Esophagus (tissue), 2 donors: ENCODE measurements around the gene MYO16. TPM values are rescaled to one million over a fixed set of nuclear protein-coding genes. Genes with fewer than 3 reads are reported as not detected.

ENCODE experiments used
- H3K27ac ChIP-seq, 2 donors: one replicate each; pipeline ENCODE4 v1.5.1; 2013; ENCODE audit warnings: low read depth in 2 of 2, mild to moderate bottlenecking in 2 of 2, inconsistent platforms in 1 of 2, low read length in 1 of 2, moderate library complexity in 1 of 2
- H3K27me3 ChIP-seq, 2 donors: one replicate each; pipeline ENCODE4 v1.6.1; 2013; ENCODE audit warnings: low read length in 2 of 2, control low read depth in 1 of 2, mild to moderate bottlenecking in 1 of 2; ENCODE audit not compliant: insufficient read depth in 2 of 2, control insufficient read depth in 1 of 2
- H3K36me3 ChIP-seq, 2 donors: one replicate each; pipeline ENCODE4 v1.6.1; 2013; ENCODE audit warnings: low read length in 1 of 2; ENCODE audit not compliant: control insufficient read depth in 2 of 2, insufficient read depth in 2 of 2
- H3K4me1 ChIP-seq, 2 donors: one replicate each; pipeline ENCODE4 v1.6.1; 2013; ENCODE audit warnings: low read length in 1 of 2; ENCODE audit not compliant: control insufficient read depth in 2 of 2, insufficient read depth in 2 of 2
- H3K4me3 ChIP-seq, 2 donors: one replicate each; pipeline ENCODE4 v1.5.1; 2013; ENCODE audit warnings: low read length in 2 of 2, mild to moderate bottlenecking in 2 of 2, low read depth in 1 of 2, moderate library complexity in 1 of 2
- H3K9me3 ChIP-seq, 2 donors: one replicate each; pipeline ENCODE4 v1.6.1; 2013; ENCODE audit warnings: mild to moderate bottlenecking in 2 of 2, low read depth in 1 of 2, low read length in 1 of 2, moderate library complexity in 1 of 2; ENCODE audit not compliant: control insufficient read depth in 2 of 2, insufficient read depth in 1 of 2
- WGBS, 2 donors: extraction: QIAGEN DNeasy Blood & Tissue Kit; methylation state at CpG; one replicate each; pipeline ENCODE4 v1.1.7; 2013; 5-methylcytosine and 5-hydroxymethylcytosine counted together
- polyA plus RNA-seq, 2 donors: library from polyadenylated mRNA; stranded (reverse); fragments of 200-250 nt; gene quantifications; one replicate each; pipeline ENCODE4 v1.2.3, GENCODE V29; 2013
- donor health status: healthy with polysubstance abuse.
- donor health status: Bipolar disorder and iron deficiency.

Gene MYO16
- polyA plus RNA-seq, 2 donors: 0.06 to 0.18 TPM

DNA sequence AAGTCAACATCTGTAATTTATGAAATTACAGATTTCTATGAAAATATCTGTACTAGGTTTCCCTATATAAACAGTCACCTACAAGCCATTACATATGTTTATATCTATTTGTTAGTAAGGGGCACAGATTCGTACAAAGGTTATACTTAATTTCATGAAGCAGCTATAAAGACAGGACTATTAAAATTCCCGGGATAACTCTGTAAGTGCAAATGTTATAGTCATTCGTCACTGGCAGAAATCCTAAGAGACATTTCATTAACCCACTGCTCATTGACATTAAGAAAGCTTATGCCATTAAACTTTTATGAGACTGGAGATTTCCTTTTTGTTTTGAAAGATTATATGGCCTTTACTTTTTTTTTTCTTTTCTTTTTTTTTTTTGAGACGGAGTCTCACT is 122.9 kb downstream of the MYO16 start:
- Histone ChIP-seq H3K4me3 (no peak overlapping the region), H3K27ac (no peak overlapping the region), H3K36me3 (no peaks in the 10 kb centered on the region), H3K27me3 (no peaks in the 10 kb centered on the region), H3K9me3 (peaks cover 2 to 3% of the 10 kb centered on the region in 2 donors), H3K4me1 (no peaks in the 10 kb centered on the region)
- WGBS, 2 donors: 63 to 72% methylated on average over 4 of the region's 4 CpGs

GRCh38 chr13:108755083-108755482 is 125.7 kb downstream of the MYO16 start:
- Histone ChIP-seq H3K27ac (no peak overlapping the region), H3K4me1 (no peaks in the 10 kb centered on the region), H3K9me3 (peaks cover 2 to 3% of the 10 kb centered on the region in 2 donors), H3K36me3 (no peaks in the 10 kb centered on the region), H3K4me3 (no peak overlapping the region), H3K27me3 (no peaks in the 10 kb centered on the region)

- Histone ChIP-seq H3K27me3 (no peaks in the 10 kb centered on the region), H3K9me3 (no peaks in the 10 kb centered on the region), H3K36me3 (no peaks in the 10 kb centered on the region), H3K4me3 (no peak overlapping the region), H3K27ac (no peak overlapping the region), H3K4me1 (no peaks in the 10 kb centered on the region)
- WGBS, 2 donors: 91 to 98% methylated on average over 1 of the region's 1 CpG
Observed at GRCh38 chr13:108760129-108760528, 130.7 kb downstream of the MYO16 start.

DNA sequence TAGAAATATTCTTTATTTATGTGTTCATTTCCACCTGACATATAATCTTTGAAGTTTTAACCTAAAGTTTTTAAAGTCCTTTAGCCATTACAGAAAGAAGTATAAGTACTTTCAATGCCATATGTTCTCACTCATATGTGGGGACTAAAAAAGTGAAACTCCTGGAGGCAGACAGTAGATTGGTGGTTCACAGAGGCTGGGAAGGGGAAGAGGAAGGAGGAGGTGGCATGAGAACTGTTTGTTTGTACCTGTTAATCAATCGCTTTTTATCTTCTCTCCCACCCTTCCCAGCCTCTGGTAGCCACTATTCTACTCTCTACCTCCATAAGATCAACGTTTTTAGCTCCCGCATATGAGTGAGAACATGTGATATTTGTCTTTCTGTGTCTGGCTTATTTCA is 131.1 kb downstream of the MYO16 start:
- Histone ChIP-seq H3K27me3 (no peaks in the 10 kb centered on the region), H3K4me1 (no peaks in the 10 kb centered on the region), H3K4me3 (no peak overlapping the region), H3K36me3 (no peaks in the 10 kb centered on the region), H3K9me3 (no peaks in the 10 kb centered on the region), H3K27ac (no peak overlapping the region)
- 62 to 64% methylated on average over 3 of the region's 3 CpGs for WGBS, 2 donors

DNA sequence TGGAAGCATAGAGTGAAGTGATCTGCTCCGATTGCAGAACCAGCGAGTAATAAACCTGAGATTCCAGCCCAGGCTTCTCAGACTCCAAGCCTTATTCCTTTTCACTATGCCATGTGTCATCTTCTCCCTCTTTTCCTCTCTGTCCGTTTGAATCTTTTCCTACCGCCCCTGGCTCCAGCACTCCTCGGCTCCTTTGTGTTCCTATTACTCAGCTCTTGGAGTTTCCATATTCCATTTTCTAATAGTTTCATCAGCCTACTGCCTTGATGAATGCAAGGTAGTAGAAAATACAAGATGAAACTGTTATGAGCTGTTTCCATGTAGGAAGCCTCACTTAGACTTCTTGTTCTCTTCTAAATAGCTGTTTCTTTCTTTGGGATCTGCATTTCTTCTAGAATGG is 138.6 kb downstream of the MYO16 start:
- H3K9me3 ChIP-seq: peaks cover 0 to 2% of the 10 kb centered on the region in 2 donors
- H3K4me3 ChIP-seq: no peak overlapping the region
- H3K4me1 ChIP-seq: no peaks in the 10 kb centered on the region
- H3K27me3 ChIP-seq: no peaks in the 10 kb centered on the region
- peaks cover 0 to 2% of the 10 kb centered on the region in 2 donors for H3K36me3 ChIP-seq
- H3K27ac ChIP-seq: no peak overlapping the region
- 73 to 82% methylated on average over 5 of the region's 5 CpGs for WGBS, 2 donors

DNA sequence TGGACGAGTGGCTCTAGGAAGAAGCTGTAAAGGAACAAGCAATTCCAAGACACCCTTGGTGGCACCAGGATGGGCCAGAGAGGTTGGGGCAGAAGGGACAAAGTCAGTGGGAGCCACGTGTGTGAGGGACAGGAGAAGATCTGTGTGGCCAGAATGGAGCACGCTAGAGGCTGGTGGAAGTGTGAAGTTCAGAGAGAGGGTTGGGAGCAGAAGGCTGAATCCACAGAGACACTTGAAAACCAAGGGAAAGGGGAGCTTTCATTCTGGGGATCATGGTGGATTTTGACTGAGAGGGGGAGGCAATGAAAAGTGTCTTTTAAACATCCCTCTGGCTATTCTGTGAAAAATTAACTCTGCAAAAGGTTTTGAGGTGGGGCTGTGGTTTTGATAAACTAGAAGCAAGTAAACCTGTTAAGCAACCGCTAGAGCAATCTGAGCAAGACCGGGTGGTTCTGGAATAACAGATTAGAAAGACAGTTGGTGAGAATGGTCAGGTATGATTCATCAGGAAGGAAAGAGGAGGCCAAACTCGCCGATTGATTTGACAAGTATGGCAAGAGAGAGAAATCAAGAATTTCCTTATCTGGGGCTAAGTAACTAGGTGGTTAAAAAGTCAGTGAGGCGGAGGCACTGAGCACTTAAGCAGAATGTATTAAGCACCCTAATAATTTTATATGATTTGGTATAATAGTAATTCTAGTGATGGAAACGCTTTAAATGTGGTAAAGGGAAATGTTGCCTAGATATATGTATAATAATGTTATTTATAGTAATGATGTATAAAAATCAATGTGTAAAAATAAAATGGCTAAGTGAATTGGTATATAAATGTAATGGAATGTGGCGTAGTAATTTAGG is 140.0 kb downstream of the MYO16 start:
- Histone ChIP-seq H3K9me3 (peaks cover 0 to 2% of the 10 kb centered on the region in 2 donors), H3K27ac (no peak overlapping the region), H3K27me3 (no peaks in the 10 kb centered on the region), H3K4me1 (no peaks in the 10 kb centered on the region), H3K4me3 (no peak overlapping the region), H3K36me3 (peaks cover 0 to 2% of the 10 kb centered on the region in 2 donors)
- 60 to 65% methylated on average over 10 of the region's 10 CpGs for WGBS, 2 donors

DNA sequence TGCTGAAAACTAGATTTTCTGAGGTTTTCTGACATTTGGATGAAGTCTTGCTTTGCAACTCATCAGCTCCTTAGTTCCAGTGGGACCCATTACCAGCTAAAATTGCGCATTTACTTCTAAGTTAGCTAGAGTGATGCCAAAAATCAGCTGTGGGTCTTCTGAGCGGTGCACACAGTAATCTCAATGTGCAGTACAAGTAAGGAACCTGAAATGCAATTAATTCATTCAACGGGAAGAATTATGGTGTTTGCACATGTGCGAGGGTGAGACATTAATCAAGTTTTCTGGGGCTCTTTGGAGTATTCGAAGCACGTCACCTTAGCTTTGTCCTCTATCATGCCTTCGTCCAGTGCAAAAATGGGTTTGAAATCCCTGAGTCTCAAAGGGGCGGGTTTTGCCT is 146.2 kb downstream of the MYO16 start:
- H3K4me1 ChIP-seq: no peaks in the 10 kb centered on the region
- 55 to 70% methylated on average over 8 of the region's 8 CpGs for WGBS, 2 donors
- no peaks in the 10 kb centered on the region for H3K27me3 ChIP-seq
- H3K9me3 ChIP-seq: no peaks in the 10 kb centered on the region
- H3K4me3 ChIP-seq: no peak overlapping the region
- H3K27ac ChIP-seq: no peak overlapping the region
- H3K36me3 ChIP-seq: no peaks in the 10 kb centered on the region

DNA sequence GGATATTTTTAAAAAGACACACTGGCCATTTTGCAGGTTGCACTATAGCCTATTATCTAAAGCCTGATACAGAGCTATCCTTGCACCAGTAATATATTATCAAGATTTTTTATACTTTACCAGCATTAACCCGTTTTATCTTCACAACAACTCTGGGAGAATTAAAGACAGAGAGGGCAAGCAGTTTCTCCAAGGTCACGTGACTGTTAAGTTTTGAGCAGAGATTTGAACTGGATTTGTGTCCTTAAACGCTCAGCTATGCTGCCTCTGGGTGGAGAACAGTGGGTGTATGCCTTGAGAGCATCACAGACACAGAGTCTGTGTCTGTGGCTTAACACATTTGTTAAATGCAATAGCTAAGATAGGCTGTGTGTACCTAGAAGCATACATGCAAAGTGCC is 147.2 kb downstream of the MYO16 start:
- no peak overlapping the region for H3K27ac ChIP-seq
- no peaks in the 10 kb centered on the region for H3K4me1 ChIP-seq
- no peaks in the 10 kb centered on the region for H3K36me3 ChIP-seq
- H3K4me3 ChIP-seq: no peak overlapping the region
- 62 to 70% methylated on average over 3 of the region's 3 CpGs for WGBS, 2 donors
- H3K9me3 ChIP-seq: no peaks in the 10 kb centered on the region
- H3K27me3 ChIP-seq: no peaks in the 10 kb centered on the region

GRCh38 chr13:108777421-108778420 is 148.3 kb downstream of the MYO16 start:
- H3K27me3 ChIP-seq: no peaks in the 10 kb centered on the region
- H3K36me3 ChIP-seq: no peaks in the 10 kb centered on the region
- WGBS, 2 donors: 46 to 48% methylated on average over 9 of the region's 9 CpGs
- H3K4me1 ChIP-seq: no peaks in the 10 kb centered on the region
- no peak overlapping the region for H3K27ac ChIP-seq
- H3K9me3 ChIP-seq: no peaks in the 10 kb centered on the region
- H3K4me3 ChIP-seq: no peak overlapping the region
